Measurements from ENCODE around the gene ARHGAP29.

DNA sequence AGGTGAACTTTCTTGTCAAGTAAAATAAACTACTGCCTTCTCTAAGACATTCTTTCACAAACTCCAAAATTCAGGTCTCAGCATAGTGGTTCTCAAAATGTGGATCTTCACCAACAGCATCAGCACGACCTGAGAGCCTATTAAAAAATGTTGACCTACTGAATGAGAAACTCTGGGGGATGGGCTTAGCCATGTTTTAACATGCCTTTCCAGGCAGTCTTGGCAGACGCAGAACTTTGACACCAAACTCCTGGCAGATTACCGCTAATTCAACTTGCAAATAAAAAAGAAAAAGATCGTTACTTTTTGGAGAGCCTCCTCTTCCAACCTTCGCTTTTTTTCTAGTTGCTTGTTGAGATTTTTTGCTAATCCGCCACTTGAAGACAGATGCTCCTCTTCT is 35.1 kb downstream of the ARHGAP29 start:
- TF ChIP-seq POLR2A (IDR thresholded peaks at IDR 0.05) = no peak
- no peak for TF ChIP-seq CTCF (IDR thresholded peaks at IDR 0.05)
